Measurements from ENCODE around the gene HID1. TPM values are rescaled to one million over a fixed set of nuclear protein-coding genes. Genes with fewer than 3 reads are reported as not detected.

Gene HID1
- total and polyA plus RNA-seq, 9 of the 15 experiments (the other 6 are each of a cell fraction or from before 2014, with no cell fraction given) = 0.14 to 2.1 (median 0.54) TPM; not detected in 2

DNA sequence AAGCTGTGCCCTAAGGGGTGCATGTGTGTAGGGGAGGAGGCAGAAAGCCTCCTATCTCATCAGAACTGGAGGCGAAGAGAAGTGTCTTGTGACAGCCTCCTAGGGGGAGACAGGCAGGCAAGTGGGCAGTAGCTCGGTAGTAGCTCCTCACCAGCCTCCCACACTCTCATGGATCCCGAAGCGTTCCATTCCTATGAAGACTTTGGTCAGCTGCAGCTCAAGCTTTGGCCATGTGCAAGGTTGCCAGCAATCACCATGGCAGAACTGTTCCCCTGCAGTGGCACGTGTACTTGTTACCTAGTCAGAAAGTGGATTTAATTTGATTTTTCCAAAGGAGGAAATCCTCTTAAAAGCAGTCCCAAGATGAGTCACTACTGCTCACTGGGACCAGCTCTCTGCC, 46.6 kb upstream of the HID1 start:
- Histone ChIP-seq H3K4me2 (ENCODE audit: insufficient read depth, low read length) (no peak overlapping the region), H3K9me1 (ENCODE audit: control insufficient read depth, insufficient read depth, low read length) (peaks cover 4% of the 10 kb centered on the region), H4K20me1 (replicated peaks; ENCODE audit: control insufficient read depth, insufficient read depth, low read length) (no peaks in the 10 kb centered on the region), H3K36me3 (ENCODE audit: control insufficient read depth, insufficient read depth, low read length) (peaks cover 64% of the 10 kb centered on the region; the same call in 2 of the 3 replicates), H3K9ac (ENCODE audit: insufficient read depth in 1 of 2, low read depth in 2 of 2, low read length in 2 of 2) (peak overlapping the region; percentile 11 to 17; a peak in 1 of 4 replicates), H3K9me3 (replicated peaks; ENCODE audit: control insufficient read depth, insufficient read depth, low read depth, low read length) (no peaks in the 10 kb centered on the region; the same call in 1 of the 2 replicates), H2AFZ (ENCODE audit: low read depth, low read length) (no peak overlapping the region), H3K4me3 (no peak overlapping the region), H3K4me1 (replicated peaks in 1 of 2; ENCODE audit: control insufficient read depth in 2 of 2, insufficient read depth in 2 of 2, low read length in 2 of 2) (peaks cover 6 to 12% of the 10 kb centered on the region in 2 experiments; a peak in 3 of 5 replicates), H3K27ac (ENCODE audit: extremely low read depth, low read depth, low read length) (no peak overlapping the region; the same call in 2 of the 3 replicates), H3K79me2 (ENCODE audit: control insufficient read depth, insufficient read depth, low read length) (peaks cover 28% of the 10 kb centered on the region), H3K27me3 (ENCODE audit: control insufficient read depth in 2 of 2, insufficient read depth in 2 of 2, low read length in 2 of 2) (no peaks in the 10 kb centered on the region)
- FAIRE-seq = no peak
- 78% methylated on average over 5 of the region's 5 CpGs for WGBS (ENCODE audit: insufficient coverage, low coverage, missing lambda C conversion rate)
- ChIA-PET CTCF (ENCODE audit: low intra/inter-chr PET ratio) (interaction anchor here (0.7 kb wide), 1 partner anchor 32 kb away, joined by 4 read pairs; the partner anchor contains the start of gene CDR2L), POLR2A (interaction anchor here (0.7 to 1.5 kb wide), 7 partner anchors 15 to 173 kb away, joined by 3 to 4 read pairs (median 3); no protein-coding TSS in a partner anchor)
- BruUV-seq (replicated peaks) = no TSS peak
- intact Hi-C loops (cut with micrococcal nuclease) = no loop called here
- no peak; the same call in 1 of the 3 replicates for ATAC-seq
- no peak for DNase-seq (ENCODE audit: extremely low read depth in 1 of 4, low spot score in 3 of 4)
- in situ Hi-C loops (cut with MboI) = no loop called here
- TF ChIP-seq SMARCA4 (IDR thresholded peaks at IDR 0.05) (no peak), PHF8 (IDR thresholded peaks at IDR 0.05; ENCODE audit: borderline replicate concordance, low read length) (no peak), ZNF217 (CRISPR knock-in tag; IDR thresholded peaks at IDR 0.05) (no peak), STAT5A (IDR thresholded peaks at IDR 0.05; ENCODE audit: borderline replicate concordance, low read length) (no peak), NR3C1 (CRISPR knock-in tag; IDR thresholded peaks at IDR 0.05) (no peak), CXXC5 (CRISPR knock-in tag; IDR thresholded peaks at IDR 0.05) (no peak), RBM17 (IDR thresholded peaks at IDR 0.05; ENCODE audit: borderline replicate concordance, low read depth, low read length) (no peak), SETDB1 (IDR thresholded peaks at IDR 0.05; ENCODE audit: low read length) (no peak), ZFPM2 (CRISPR knock-in tag; IDR thresholded peaks at IDR 0.05) (no peak), BRF2 (IDR thresholded peaks at IDR 0.05; ENCODE audit: borderline replicate concordance, insufficient read depth, insufficient read length) (no peak), MTA3 (IDR thresholded peaks at IDR 0.05; ENCODE audit: borderline replicate concordance) (no peak)
- TF ChIP-seq, protein P1, sequence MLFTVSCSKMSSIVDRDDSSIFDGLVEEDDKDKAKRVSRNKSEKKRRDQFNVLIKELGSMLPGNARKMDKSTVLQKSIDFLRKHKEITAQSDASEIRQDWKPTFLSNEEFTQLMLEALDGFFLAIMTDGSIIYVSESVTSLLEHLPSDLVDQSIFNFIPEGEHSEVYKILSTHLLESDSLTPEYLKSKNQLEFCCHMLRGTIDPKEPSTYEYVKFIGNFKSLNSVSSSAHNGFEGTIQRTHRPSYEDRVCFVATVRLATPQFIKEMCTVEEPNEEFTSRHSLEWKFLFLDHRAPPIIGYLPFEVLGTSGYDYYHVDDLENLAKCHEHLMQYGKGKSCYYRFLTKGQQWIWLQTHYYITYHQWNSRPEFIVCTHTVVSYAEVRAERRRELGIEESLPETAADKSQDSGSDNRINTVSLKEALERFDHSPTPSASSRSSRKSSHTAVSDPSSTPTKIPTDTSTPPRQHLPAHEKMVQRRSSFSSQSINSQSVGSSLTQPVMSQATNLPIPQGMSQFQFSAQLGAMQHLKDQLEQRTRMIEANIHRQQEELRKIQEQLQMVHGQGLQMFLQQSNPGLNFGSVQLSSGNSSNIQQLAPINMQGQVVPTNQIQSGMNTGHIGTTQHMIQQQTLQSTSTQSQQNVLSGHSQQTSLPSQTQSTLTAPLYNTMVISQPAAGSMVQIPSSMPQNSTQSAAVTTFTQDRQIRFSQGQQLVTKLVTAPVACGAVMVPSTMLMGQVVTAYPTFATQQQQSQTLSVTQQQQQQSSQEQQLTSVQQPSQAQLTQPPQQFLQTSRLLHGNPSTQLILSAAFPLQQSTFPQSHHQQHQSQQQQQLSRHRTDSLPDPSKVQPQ (CRISPR knock-in tag; IDR thresholded peaks at IDR 0.05; ENCODE audit: borderline replicate concordance) = no peak
- TF ChIP-seq, protein P2, sequence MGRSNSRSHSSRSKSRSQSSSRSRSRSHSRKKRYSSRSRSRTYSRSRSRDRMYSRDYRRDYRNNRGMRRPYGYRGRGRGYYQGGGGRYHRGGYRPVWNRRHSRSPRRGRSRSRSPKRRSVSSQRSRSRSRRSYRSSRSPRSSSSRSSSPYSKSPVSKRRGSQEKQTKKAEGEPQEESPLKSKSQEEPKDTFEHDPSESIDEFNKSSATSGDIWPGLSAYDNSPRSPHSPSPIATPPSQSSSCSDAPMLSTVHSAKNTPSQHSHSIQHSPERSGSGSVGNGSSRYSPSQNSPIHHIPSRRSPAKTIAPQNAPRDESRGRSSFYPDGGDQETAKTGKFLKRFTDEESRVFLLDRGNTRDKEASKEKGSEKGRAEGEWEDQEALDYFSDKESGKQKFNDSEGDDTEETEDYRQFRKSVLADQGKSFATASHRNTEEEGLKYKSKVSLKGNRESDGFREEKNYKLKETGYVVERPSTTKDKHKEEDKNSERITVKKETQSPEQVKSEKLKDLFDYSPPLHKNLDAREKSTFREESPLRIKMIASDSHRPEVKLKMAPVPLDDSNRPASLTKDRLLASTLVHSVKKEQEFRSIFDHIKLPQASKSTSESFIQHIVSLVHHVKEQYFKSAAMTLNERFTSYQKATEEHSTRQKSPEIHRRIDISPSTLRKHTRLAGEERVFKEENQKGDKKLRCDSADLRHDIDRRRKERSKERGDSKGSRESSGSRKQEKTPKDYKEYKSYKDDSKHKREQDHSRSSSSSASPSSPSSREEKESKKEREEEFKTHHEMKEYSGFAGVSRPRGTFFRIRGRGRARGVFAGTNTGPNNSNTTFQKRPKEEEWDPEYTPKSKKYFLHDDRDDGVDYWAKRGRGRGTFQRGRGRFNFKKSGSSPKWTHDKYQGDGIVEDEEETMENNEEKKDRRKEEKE (IDR thresholded peaks at IDR 0.05; ENCODE audit: borderline replicate concordance in 1 of 2, control insufficient read depth in 1 of 2, low read depth in 2 of 2, low read length in 1 of 2) = no peak
